ENCODE results near the gene CCDC43. TPM values are rescaled to one million over a fixed set of nuclear protein-coding genes. Genes with fewer than 3 reads are reported as not detected.

Gene CCDC43
- polyA plus RNA-seq, 1 of the 3 experiments (the other 2 are of a cell fraction) = 6.4 TPM

DNA sequence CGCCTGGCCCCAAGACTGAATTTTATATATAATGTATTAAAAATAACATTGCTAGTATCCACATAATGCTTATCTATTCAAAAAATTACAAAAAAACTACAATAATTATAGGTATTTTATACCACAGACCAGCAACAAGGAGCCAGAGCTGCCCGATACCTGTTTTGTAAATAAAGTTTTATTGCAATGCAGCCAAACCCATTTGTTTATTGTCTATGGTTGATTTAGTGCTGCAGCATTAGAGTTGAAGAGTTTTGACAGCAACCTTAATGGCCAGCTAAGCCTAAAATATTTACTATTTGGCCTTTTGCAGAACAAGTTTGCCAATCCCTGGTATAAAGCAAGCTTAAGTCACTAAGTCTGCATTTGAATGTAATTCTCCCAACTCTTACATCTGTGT, 27.7 kb downstream of the CCDC43 start:
- CTCF ChIA-PET = no interaction called here
- WGBS (ENCODE audit: low lambda C conversion rate) = 100% methylated on average over 2 of the region's 2 CpGs

DNA sequence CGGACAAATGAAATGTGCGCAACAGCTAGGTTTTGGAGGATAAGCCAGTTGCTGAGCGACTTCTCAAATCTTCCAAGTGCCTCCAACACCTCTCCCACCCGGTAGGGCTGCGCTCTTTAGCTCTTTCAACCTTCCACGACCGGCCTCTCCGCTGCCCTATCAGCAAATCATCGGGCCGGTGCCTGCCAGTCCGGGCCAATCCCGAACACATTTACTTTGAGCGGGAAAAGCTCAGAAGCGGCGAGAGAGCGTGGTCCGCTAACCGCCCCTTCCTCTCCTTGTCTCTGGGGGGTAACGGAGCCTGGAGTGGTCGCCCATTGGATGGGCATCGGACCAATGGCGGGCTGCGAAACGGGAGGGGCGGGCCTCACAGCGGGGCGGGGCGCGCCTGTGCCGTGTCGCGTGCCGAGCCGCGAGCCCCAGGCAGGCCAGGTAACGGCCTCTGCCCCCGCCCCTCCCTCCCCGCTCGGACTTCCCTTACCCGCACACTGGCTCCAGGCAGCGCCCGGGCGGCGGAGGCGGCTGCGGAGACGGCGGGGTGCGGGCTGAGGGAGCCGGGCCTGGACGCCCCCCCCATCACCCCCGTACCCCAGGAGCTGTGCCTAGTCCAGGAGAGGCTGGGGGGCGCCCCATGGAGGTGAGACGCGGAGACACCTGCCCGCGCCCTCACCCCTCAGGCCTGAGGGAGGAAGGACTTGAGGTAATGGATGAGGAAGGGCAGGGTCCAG, 33.4 kb downstream of the CCDC43 start, which contains the start of gene MEIOC:
TSS of gene MEIOC (plus strand) at position 486 of the 728 bp plus-strand sequence. CDS start at position 632, 146 bp downstream.
- DNase-seq = peak; percentile 97
- no peaks in the 10 kb centered on the region for H3K9me3 ChIP-seq
- peaks cover 4% of the 10 kb centered on the region for H3F3A ChIP-seq (replicated peaks; ENCODE audit: insufficient read depth)
- POLR2A ChIA-PET = no interaction called here
- no peaks in the 10 kb centered on the region for H3K27me3 ChIP-seq (ENCODE audit: insufficient read depth)
- no peaks in the 10 kb centered on the region for H3K79me2 ChIP-seq (ENCODE audit: insufficient read depth)
- peak within 1 kb of the TSS; percentile 92; the same call in 1 of the 2 replicates for H2AFZ ChIP-seq (ENCODE audit: low read depth)
- H3K9ac ChIP-seq = no peak within 1 kb of the TSS
- CTCF ChIA-PET = interaction anchor here (0.7 to 1.9 kb wide), 12 partner anchors 9 to 213 kb away, joined by 3 to 11 read pairs (median 4); no protein-coding TSS in a partner anchor
- no peak within 1 kb of the TSS for H3K27ac ChIP-seq (ENCODE audit: low read depth in 2 of 2, low read length in 1 of 2)
- H4K20me1 ChIP-seq (ENCODE audit: insufficient read depth) = no peaks in the 10 kb centered on the region
- no peaks in the 10 kb centered on the region for H3K36me3 ChIP-seq (replicated peaks in 1 of 2; ENCODE audit: control insufficient read depth in 1 of 2, insufficient read depth in 2 of 2, low read length in 1 of 2)
- H3K4me3 ChIP-seq (ENCODE audit: low read depth in 2 of 2, low read length in 1 of 2) = peak within 1 kb of the TSS; percentile 36 to 48; a peak in 3 of 4 replicates
- 5% methylated on average over 21 of the region's 57 CpGs for WGBS (ENCODE audit: low lambda C conversion rate)
- H3K4me2 ChIP-seq = peak within 1 kb of the TSS; percentile 81
- H3K4me1 ChIP-seq (ENCODE audit: control insufficient read depth in 1 of 2, insufficient read depth in 2 of 2, low read depth in 1 of 2, low read length in 1 of 2) = peaks cover 0 to 6% of the 10 kb centered on the region in 2 experiments; a peak in 1 of 4 replicates
- no peaks in the 10 kb centered on the region for H3K9me2 ChIP-seq
- TF ChIP-seq, protein P1, sequence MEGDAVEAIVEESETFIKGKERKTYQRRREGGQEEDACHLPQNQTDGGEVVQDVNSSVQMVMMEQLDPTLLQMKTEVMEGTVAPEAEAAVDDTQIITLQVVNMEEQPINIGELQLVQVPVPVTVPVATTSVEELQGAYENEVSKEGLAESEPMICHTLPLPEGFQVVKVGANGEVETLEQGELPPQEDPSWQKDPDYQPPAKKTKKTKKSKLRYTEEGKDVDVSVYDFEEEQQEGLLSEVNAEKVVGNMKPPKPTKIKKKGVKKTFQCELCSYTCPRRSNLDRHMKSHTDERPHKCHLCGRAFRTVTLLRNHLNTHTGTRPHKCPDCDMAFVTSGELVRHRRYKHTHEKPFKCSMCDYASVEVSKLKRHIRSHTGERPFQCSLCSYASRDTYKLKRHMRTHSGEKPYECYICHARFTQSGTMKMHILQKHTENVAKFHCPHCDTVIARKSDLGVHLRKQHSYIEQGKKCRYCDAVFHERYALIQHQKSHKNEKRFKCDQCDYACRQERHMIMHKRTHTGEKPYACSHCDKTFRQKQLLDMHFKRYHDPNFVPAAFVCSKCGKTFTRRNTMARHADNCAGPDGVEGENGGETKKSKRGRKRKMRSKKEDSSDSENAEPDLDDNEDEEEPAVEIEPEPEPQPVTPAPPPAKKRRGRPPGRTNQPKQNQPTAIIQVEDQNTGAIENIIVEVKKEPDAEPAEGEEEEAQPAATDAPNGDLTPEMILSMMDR (IDR thresholded peaks at IDR 0.05) = peak; percentile 47
- TF ChIP-seq TEAD4 (IDR thresholded peaks at IDR 0.05; ENCODE audit: borderline replicate concordance, insufficient read depth) = no peak
- peak; percentile 14 for TF ChIP-seq CHD2 (IDR thresholded peaks at IDR 0.05; ENCODE audit: low read length, partially characterized antibody)
- TF ChIP-seq, protein P2, sequence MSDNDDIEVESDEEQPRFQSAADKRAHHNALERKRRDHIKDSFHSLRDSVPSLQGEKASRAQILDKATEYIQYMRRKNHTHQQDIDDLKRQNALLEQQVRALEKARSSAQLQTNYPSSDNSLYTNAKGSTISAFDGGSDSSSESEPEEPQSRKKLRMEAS (IDR thresholded peaks at IDR 0.05; ENCODE audit: low read depth) = peak; percentile 100
- no peak for TF ChIP-seq POLR2AphosphoS5 (IDR thresholded peaks at IDR 0.05; ENCODE audit: low read depth, low read length)
- TF ChIP-seq YY1 (IDR thresholded peaks at IDR 0.05; ENCODE audit: low read depth) = no peak
- no peak for TF ChIP-seq MEF2A (IDR thresholded peaks at IDR 0.05; ENCODE audit: borderline replicate concordance, low read depth)
- no peak for TF ChIP-seq GABPA (IDR thresholded peaks at IDR 0.05; ENCODE audit: low read depth)
- TF ChIP-seq, protein P3, sequence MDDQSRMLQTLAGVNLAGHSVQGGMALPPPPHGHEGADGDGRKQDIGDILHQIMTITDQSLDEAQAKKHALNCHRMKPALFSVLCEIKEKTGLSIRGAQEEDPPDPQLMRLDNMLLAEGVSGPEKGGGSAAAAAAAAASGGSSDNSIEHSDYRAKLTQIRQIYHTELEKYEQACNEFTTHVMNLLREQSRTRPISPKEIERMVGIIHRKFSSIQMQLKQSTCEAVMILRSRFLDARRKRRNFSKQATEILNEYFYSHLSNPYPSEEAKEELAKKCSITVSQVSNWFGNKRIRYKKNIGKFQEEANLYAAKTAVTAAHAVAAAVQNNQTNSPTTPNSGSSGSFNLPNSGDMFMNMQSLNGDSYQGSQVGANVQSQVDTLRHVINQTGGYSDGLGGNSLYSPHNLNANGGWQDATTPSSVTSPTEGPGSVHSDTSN (IDR thresholded peaks at IDR 0.05) = no peak
- TF ChIP-seq, protein P4, sequence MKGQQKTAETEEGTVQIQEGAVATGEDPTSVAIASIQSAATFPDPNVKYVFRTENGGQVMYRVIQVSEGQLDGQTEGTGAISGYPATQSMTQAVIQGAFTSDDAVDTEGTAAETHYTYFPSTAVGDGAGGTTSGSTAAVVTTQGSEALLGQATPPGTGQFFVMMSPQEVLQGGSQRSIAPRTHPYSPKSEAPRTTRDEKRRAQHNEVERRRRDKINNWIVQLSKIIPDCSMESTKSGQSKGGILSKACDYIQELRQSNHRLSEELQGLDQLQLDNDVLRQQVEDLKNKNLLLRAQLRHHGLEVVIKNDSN (IDR thresholded peaks at IDR 0.05; ENCODE audit: borderline replicate concordance, low read depth) = no peak
- peak; percentile 22; the same call in 1 of the 2 replicates for TF ChIP-seq GATA2 (CRISPR knock-in tag; IDR thresholded peaks at IDR 0.05)
- TF ChIP-seq RFX5 (IDR thresholded peaks at IDR 0.05; ENCODE audit: low read length) = peak; percentile 76
- no peak for TF ChIP-seq EP300 (IDR thresholded peaks at IDR 0.05; ENCODE audit: borderline replicate concordance in 1 of 2, low read depth in 1 of 2, low read length in 1 of 2)

More for the DNA sequence above, 27.7 kb downstream of the CCDC43 start:
- H3K36me3 ChIP-seq (replicated peaks in 1 of 2; ENCODE audit: control insufficient read depth in 1 of 2, insufficient read depth in 2 of 2, low read length in 1 of 2) = no peaks in the 10 kb centered on the region
- H3F3A ChIP-seq (replicated peaks; ENCODE audit: insufficient read depth) = peaks cover 7% of the 10 kb centered on the region
- no peaks in the 10 kb centered on the region for H3K27me3 ChIP-seq (ENCODE audit: insufficient read depth)
- H3K79me2 ChIP-seq (ENCODE audit: insufficient read depth) = no peaks in the 10 kb centered on the region
- H4K20me1 ChIP-seq (ENCODE audit: insufficient read depth) = no peaks in the 10 kb centered on the region
- H3K9me2 ChIP-seq = no peaks in the 10 kb centered on the region
- POLR2A ChIA-PET = no interaction called here
- peaks cover 0 to 7% of the 10 kb centered on the region in 2 experiments; a peak in 2 of 4 replicates for H3K4me1 ChIP-seq (ENCODE audit: control insufficient read depth in 1 of 2, insufficient read depth in 2 of 2, low read depth in 1 of 2, low read length in 1 of 2)
- DNase-seq = no peak
- no peak for TF ChIP-seq TEAD4 (IDR thresholded peaks at IDR 0.05; ENCODE audit: borderline replicate concordance, insufficient read depth)
- no peak for TF ChIP-seq YY1 (IDR thresholded peaks at IDR 0.05; ENCODE audit: low read depth)
- TF ChIP-seq MEF2A (IDR thresholded peaks at IDR 0.05; ENCODE audit: borderline replicate concordance, low read depth) = no peak
- TF ChIP-seq EP300 (IDR thresholded peaks at IDR 0.05; ENCODE audit: borderline replicate concordance in 1 of 2, low read depth in 1 of 2, low read length in 1 of 2) = no peak
- TF ChIP-seq GATA2 (CRISPR knock-in tag; IDR thresholded peaks at IDR 0.05) = no peak
- no peak for TF ChIP-seq RXRA (IDR thresholded peaks at IDR 0.05; ENCODE audit: borderline replicate concordance, low read depth)
- no peak for TF ChIP-seq SMC3 (IDR thresholded peaks at IDR 0.05; ENCODE audit: low read depth, low read length)
- TF ChIP-seq FOXM1 (IDR thresholded peaks at IDR 0.05; ENCODE audit: low read depth) = no peak
- no peak for TF ChIP-seq RFX5 (IDR thresholded peaks at IDR 0.05; ENCODE audit: low read length)
- TF ChIP-seq POLR2AphosphoS5 (IDR thresholded peaks at IDR 0.05; ENCODE audit: low read depth, low read length) = no peak
- TF ChIP-seq, protein P4 (IDR thresholded peaks at IDR 0.05; ENCODE audit: borderline replicate concordance, low read depth) = no peak
- no peak for TF ChIP-seq TCF12 (IDR thresholded peaks at IDR 0.05)
- TF ChIP-seq, protein P3 (IDR thresholded peaks at IDR 0.05) = no peak
- no peak for TF ChIP-seq RAD21 (IDR thresholded peaks at IDR 0.05; ENCODE audit: low read length)
- TF ChIP-seq GABPA (IDR thresholded peaks at IDR 0.05; ENCODE audit: low read depth) = no peak
- H3K4me3 ChIP-seq (ENCODE audit: low read depth in 2 of 2, low read length in 1 of 2) = no peak overlapping the region
- H3K9me3 ChIP-seq = no peaks in the 10 kb centered on the region
- H2AFZ ChIP-seq (ENCODE audit: low read depth) = no peak overlapping the region; the same call in 1 of the 2 replicates
- H3K9ac ChIP-seq = no peak overlapping the region
- H3K27ac ChIP-seq (ENCODE audit: low read depth in 2 of 2, low read length in 1 of 2) = no peak overlapping the region
- no peak overlapping the region for H3K4me2 ChIP-seq

Measured in SK-N-SH (cell line).